NCI-H526 treated with DMSO at 0.1 percent for 48 hours (cell line): ENCODE data around the gene ACKR2.

Experiments used
- DNase-seq: peaks from one replicate; lab custom pipeline; 2025; lab: John Stamatoyannopoulos, UW

The ACKR2 gene, protein sequence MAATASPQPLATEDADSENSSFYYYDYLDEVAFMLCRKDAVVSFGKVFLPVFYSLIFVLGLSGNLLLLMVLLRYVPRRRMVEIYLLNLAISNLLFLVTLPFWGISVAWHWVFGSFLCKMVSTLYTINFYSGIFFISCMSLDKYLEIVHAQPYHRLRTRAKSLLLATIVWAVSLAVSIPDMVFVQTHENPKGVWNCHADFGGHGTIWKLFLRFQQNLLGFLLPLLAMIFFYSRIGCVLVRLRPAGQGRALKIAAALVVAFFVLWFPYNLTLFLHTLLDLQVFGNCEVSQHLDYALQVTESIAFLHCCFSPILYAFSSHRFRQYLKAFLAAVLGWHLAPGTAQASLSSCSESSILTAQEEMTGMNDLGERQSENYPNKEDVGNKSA

DNA sequence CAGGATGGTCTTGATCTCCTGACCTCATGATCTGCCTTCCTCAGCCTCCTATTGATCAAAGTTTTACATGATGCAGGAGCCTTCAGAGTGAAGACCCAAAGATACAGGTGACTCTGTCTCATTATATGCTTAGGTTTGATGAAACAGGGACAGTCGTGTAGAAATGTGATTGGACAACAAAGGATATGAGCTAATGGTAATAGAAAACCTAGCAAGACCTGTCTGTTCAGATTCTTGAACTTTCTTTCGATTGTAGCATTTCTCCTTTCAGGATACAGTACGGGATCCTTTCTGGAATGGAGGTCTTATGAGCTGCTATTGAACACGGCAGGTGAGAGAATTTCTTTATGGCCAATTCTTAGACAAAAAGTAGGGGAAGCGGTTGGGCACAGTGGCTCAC, at the start of gene ACKR2:
Gene ACKR2 (plus strand): TSS at position 244 of the 400 bp plus-strand sequence. CDS start 55,058 bp downstream, outside the sequence.
- DNase-seq: no peak

DNA sequence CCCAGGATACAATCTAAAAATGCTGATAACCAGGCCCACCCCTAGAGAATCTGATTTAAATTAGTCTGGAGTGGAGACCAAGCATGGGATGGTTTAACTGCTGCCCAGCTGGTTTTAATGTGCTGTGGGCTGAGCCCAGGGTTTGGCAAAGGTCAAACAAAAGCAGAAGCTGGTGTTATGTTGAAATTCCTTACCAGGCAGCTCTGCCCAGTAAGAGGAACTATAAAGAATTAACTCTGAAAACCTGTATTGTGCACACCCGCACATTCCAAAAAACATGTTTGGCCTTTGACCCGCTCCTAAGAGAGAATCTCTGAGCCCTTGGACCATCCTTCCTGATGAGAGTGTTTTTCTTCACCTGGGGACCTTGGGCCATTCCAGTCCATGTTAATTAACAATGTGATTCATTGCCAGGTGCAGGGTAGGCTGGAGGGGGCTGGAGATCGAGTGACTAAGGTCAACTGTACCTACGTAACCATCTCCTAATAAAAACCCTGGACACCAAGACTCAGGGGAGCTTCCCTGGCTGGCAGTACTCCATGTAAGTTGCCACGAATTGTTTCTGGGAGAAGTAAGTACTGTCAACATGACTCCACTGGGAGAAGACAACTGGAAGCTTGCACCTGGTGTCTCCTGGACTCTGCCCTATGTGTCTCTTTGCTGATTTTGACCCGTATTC, 47.1 kb upstream of the ACKR2 start:
- DNase-seq: no peak

DNA sequence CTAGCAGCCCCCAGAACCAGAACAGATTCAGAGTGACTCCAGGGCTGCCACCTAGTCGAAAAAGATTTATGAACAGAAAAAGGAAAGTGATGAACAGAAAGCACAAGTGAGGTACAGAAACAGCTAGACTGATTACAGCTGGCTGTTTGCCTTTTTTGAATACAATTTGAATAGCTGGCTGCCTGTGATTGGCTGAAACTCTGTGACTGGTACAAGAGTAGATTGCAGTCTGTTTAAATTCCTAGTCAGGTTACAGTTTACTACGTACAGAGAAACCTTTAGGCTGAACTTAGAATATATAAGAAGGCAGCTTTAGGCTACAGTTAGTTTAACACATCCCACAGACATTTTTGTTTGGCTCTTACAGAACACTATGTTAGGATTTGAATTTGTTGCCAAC, 46.2 kb upstream of the ACKR2 start:
- DNase-seq: peak; percentile 43

DNA sequence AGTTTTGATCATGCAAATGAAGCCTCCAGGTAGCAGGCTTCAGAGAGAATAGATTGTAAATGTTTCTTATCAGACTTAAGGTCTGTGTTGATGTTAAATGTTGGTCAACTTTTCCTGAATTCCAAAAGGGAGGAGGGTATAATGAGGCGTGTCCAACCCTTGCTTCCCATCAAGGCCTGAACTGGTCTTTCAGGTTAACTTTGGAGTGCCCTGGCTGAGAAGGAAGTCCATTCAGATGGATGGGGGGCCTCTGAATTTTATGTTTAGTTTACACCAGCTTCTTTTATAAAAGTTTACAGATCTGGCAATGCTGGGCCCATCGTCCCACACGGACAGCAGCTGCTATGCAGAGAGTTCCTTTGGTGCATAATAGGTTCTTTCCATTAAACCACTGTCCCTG, 45.1 kb upstream of the ACKR2 start:
- no peak for DNase-seq

DNA sequence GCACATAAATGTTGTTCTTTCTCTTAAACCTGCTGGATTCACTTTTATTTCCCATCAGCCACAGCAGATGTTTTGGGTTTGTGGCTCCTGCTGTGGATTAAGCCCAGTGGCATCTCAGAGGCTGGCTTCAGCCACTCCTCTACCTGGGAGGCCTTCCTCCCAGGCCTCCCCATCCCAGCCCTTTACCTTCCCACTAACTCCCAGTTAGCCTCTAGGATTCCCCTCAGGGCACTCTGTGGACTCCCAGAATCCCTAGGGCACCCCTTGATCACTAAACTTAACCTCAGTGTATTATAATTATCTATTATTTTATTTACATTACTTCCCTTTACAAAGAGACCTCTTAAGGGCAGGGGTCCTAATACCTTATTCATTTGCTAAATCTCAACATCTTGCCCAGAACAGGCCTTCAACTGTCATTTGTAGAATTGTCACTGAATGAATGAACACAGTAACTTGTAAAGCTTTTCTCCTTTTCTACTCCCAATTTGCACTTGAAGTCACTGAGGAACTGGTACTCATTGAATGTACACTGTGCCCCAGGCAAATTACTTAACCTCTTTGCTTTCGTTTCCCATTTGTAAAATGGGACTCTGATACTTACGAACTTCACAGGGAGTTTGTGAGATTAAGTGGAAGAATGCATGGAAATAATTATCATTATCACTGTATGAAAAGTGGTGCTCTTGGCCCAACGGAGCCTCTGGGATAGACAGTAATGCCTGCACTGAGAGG, 44.5 kb upstream of the ACKR2 start:
- no peak for DNase-seq

DNA sequence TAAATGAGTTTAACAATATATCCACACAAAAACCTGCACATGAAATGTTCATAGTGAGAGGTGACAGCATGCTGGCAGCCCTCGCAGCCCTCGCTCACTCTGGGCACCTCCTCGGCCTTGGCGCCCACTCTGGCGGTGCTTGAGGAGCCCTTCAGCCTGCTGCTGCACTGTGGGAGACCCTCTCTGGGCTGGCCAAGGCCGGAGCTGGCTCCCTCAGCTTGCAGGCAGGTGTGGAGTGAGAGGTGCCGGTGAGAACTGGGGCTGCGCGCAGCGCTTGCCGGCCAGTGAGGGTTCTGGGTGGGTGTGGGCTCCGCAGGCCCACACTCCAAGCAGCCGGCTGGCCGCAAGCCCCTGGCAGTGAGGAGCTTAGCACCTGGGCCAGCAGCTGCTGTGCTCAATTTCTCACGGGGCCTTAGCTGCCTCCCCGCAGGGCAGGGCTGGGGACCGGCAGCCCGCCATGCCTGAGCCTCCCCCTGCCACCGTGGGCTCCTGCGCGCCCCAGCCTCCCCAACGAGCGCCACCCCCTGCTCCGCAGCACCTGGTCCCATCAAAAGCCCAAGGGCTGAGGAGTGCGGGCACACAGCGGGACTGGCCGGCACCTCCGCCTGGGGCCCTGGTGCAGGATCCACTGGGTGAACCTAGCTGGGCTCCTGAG, 39.6 kb upstream of the ACKR2 start:
- no peak for DNase-seq

DNA sequence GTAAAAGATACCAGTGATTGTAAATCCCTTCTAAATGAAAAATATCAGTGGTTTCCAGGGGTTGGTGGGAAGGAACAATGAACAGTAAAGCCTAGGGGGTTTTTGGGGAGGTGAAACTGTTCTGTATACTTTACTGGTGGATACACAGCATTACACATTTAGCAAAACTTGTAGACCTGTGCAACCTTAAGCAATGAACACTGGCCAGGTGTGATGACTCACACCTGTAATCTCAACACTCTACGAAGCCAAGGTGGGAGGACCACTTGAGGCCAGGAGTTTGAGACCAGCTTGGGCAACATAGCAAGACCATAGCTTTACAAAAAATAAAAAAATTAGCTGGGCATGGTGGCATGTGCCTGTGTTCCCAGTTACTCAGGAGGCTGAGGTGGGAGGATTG, 38.0 kb upstream of the ACKR2 start:
- no peak for DNase-seq

DNA sequence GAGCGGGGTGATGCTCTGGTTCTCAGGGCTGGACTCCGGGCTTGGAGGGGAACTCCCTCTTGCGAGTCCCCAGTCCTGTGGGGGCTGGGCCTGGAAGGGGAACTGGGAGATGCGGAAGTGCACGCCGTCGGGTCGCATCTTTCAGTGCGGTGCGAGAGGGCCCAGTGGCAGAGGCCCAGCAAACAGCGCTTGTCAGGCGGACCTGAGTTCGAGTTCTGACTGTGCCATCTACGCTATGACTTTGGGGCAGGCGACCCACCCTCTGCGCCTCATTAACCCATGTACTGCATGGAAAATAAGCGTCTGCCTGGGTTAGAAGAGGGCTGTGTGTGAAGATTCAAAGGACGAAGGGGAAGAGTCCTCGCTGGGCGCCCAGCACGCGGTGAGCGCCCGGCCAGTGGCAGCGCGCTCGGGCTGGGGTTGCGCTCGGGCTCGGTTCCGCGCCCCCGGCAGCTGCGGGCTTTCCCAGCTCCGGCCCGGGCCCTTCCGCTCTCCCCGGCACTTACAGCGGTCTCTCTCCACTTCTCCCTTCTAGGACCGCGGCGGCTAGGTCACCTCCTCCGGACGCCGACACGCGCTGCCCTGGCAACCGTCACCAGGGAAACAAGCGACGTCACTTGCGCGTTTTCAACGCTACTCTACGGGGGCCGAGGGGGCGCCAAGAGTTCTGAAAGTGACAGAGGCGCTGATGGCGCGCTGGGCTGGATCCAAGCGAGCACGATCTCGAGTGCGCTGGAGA, 36.4 kb upstream of the ACKR2 start, which contains the start of gene CCDC13:
Gene CCDC13 (minus strand): TSS at position 584 of the 739 bp plus-strand sequence. CDS start 14,908 bp downstream, outside the sequence.
- peak; percentile 59 for DNase-seq

DNA sequence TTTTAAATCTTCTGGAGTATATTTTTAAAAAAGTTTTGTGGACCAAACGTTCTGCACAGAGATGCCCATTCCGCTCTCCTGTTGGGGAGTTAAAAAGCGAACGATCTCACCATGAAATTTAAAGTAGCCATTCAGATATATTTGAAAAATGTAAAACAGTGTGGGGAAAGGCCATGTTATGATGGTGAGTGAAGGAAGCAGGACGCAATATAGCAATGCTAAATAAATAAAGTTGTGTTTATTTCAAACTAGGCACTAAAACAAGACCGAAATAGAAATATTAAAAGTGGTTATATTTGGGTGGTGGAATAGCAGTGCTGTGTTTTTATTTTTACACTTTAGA, 35.9 kb upstream of the ACKR2 start:
- no peak for DNase-seq

DNA sequence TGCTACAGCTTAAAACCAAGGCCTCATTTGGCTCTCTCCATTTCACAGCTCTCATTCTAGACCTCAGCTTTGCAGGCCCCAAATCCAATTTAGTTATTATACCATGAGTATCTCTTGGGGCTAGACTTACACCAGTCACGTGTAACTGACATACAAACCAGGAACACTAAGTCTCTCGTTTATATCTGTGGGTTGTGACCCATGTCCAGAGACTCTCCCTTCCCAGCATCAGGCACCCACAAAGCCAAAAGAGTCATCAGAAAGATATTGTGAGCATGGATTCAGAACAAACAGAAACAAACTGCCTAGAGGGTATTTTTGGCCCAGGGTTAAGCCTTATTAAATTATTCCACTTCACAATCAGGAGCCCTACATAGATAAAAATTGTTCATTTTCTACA, 30.6 kb upstream of the ACKR2 start:
- no peak for DNase-seq

DNA sequence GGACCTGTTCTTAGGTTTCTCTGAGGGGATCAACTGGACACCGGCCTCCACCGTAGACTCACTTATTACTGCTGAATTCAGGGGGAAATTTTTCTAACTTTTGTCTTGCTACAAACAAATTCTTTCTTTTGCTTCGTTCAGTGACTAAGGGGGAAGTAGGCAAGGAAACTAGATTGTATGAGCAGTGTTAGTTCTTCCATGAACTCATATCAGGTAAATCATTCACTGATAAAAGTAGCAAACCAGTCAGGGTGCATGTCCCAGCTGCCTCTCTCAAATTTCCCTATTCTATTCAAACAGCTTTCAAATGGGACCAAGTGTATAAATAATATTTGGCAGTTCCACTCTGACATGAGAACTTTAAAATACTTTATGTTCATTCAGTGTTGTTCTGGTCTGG, 28.8 kb upstream of the ACKR2 start:
- no peak for DNase-seq

DNA sequence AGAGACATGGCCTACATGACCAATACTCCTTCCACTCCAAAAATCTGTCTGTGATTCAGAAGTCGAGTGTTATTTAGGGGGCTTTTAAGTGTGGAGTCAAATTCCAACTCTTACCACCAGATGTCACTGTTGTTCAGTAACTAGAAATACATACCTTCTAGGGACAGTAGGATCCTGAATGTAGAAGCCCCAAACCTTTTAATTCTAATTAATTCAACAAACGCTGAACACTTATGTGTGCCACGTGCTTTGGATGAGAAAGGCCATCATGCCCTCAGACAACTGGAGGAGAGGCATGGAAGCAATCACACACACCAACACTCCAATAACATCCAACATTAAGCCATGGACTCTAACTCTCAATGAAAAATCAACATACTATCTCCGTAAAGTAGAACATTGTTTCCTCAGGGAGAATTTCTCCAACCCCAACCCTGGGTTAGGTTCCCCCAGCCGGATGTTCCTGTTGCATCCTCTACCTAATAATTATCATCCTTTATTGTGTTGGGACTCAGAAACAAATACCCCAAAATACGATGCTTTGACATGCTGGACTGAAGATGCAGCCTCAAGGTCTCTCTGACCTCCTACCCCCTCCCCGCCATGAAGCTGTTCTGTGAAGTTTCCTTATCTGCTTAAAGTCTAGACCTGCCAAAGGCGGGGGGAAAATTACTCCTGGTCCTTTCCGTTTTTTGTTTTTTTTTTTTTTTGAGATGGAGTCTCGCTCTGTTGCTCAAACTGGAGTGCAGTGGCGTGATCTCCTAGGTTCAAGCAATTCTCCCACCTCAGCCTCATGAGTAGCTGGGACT, 28.1 kb upstream of the ACKR2 start:
- DNase-seq: peak; percentile 38

DNA sequence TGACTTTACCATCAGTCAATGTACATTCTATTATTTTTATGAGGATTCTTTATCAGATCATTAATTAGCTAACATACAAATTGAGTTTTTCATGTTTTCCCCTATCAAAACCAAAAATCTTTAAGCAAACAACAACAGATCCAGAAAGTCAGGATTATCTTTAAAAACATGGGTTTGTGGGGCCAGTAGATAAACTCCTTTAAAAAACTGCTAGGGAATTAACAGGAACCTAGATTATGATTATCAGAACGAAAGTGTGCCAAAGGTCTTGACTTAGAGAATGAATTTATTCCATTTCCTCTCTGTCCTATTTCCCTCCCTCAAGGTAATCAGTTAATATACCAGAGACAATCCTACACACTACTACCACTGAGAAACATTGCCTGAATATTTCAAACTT, 23.0 kb upstream of the ACKR2 start:
- DNase-seq: no peak

DNA sequence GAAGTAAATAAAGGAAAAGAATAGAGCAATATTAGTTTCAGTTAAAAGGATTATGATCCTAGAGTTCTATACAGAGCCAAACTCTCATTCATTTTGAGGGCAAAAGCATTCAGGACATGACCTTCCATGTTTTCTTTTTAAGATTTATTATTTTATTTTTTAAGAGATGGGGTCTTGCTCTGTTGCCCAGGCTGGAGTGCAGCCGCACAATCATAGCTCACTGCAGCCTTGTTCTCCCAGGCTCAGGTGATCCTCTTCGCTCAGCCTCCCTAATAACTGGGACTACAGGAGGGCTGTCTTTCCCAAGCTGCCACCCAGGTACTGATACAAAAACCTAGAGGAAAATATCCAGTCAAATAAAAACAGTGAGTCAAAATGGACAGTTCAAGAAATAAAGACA, 22.6 kb upstream of the ACKR2 start:
- no peak for DNase-seq

DNA sequence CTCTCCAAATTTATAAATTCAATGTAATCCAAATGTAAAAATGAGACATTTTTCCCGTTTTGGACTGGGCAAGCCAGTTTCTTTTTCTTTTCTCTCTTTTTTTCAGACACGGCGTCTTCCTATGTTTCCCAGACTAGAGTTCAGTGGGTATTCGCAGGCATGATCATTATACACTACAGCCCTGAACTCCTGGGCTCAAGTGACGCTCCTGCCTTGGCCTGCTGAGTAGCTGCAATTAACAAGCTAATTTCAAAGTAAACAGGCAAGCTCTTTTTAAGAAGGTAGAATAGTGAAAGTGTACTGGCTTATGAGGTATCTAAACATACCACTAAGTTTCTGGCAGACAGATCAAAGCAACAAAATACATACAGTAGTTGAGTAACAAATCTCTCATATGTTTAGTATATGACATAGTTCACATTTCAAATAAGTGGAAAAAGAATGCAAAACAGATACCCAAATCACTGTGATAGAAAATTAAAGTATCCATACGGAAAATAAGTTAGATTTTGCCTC, 18.5 kb upstream of the ACKR2 start:
- DNase-seq: no peak

DNA sequence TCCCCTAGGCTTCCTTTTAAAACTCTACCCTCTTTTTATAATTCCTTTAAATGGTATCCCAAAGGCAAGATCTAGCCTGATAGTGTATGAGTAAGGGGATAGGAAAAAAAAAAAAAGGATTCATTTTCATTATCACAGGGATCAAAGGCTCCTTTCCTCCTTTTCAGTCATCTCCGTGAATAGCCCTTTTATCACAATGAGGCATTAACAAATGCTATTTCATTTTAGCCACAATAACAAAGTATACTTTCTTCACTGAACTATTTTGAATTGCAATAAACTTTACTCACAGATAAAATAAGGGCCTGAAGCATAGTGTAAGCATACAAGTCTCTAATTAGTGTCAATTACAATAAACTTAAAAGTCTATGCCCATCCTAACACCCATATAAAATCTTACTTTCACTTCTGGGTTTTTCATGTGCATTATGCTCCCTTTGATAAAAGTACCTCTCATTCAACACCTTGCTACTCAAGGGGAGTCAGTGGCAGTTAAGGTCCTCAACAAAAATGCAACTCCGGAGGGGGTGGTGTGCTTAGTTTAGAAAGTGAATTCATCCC, 13.5 kb upstream of the ACKR2 start:
- no peak for DNase-seq

DNA sequence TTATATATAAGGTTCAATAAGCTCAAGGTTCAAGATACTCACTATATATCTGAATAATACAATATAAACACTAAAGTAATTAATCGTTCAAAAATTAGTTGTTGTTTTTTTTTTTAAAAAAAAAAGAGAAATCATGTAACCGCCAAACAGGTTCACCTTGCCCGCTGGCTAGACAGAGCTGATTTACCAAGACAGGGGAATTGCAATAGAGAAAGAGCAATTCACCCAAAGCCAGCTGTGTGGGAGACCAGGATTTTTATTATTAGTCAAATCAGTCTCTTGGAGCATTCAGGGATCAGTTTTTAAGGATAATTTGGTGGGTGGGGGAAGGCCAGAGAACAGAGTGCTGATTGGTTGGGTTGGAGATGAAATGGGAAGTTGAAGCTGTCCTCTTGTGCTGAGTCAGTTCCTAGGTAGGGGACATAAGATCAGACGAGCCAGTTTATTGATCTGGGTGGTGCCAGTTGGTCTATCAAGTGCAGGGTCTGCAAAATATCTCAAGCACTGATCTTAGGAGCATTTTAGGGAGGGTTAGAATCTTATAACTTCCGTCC, 12.8 kb upstream of the ACKR2 start:
- DNase-seq: no peak

DNA sequence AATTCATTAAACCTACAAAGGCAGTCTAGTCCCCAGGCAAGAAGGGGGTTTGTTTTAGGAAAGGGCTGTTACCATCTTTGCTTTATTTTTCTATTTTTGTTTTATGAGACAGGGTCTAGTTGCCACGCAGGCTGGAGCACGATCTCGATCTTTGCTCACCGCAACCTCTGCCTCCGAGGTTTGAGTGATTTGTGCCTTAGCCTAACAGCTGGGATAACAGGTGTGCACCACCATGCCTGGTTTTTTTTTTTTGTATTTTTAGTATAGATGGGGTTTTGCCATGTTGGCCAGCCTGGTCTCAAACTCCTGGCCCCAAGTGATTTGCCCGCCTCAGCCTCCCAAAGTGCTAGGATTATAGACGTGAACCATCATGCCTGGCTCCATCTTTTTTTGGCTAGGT, 9.9 kb upstream of the ACKR2 start:
- no peak for DNase-seq

DNA sequence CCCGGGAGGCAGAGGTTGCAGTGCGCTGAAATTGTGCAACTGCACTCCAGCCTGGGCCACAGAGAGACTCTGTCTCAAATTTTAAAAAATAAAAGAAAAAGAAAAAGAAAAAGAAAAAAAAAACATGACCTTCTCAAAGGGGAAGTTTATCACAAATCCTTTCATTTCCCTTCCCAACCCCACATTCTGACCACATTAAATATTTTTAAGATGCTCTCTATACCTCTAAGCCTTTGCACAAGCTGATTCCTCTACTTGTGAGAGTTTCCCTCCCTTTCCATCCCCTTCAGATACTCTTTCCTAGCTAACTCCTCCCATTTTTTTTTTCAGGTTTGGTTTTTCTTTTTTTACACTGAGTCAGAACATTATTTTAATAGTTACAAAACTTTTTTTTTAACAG, 9.0 kb upstream of the ACKR2 start:
- no peak for DNase-seq

DNA sequence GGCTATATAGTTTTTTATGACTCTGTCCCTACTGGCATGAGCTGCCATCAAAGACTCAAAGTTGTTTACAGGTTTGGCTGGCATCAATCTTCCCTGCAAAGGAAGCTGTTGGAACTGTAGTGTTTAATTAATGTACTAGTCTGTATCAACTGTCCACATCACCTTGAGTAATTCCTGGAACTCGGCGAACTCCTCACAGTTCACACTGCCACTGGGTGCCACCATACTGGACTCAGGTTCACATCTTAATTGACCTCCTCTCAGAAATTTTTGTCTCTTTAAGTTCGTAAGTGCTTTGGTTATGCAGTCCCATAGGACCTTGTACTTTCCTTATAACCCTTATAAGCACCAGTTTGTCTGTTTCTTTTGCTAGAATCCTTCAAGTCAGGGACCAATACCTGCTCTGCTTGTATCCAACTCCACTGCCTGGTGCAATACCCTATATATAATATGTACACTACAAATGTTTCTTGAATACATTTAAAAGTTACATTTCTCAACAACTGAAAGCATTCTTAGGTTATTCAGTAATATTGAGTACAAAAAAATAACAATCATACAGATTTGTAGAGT, 8.1 kb upstream of the ACKR2 start:
- DNase-seq: no peak
